ENCODE data around the gene SAC3D1.
A peak's percentile ranks its signal among the peaks of the same experiment; 100 is the strongest.

Gene SAC3D1

GRCh38 chr11:65059959-65060824, 19.2 kb downstream of the SAC3D1 start:
- DNase-seq (ENCODE audit: low read depth in 2 of 2), result no peak

GRCh38 chr11:65060913-65061408, 20.0 kb downstream of the SAC3D1 start:
- no peak for DNase-seq (ENCODE audit: low read depth in 2 of 2)

GRCh38 chr11:65063532-65063931, 22.5 kb downstream of the SAC3D1 start:
- DNase-seq (ENCODE audit: low read depth in 2 of 2), result no peak

- no peak for DNase-seq (ENCODE audit: low read depth in 2 of 2)
These were observed 23.8 kb downstream of the SAC3D1 start for GRCh38 chr11:65064847-65065240.

- no peak for DNase-seq (ENCODE audit: low read depth in 2 of 2)
These were observed 24.8 kb downstream of the SAC3D1 start for GRCh38 chr11:65065851-65066250.

GRCh38 chr11:65066315-65066714, 25.3 kb downstream of the SAC3D1 start:
- no peak for DNase-seq (ENCODE audit: low read depth in 2 of 2)

GRCh38 chr11:65066805-65067291, 25.8 kb downstream of the SAC3D1 start:
- no peak for DNase-seq (ENCODE audit: low read depth in 2 of 2)

- no peak for DNase-seq (ENCODE audit: low read depth in 2 of 2)
These were observed 26.4 kb downstream of the SAC3D1 start for GRCh38 chr11:65067446-65067845.

- DNase-seq (ENCODE audit: low read depth in 2 of 2), result no peak
These were observed 28.2 kb downstream of the SAC3D1 start for GRCh38 chr11:65069217-65069616.

GRCh38 chr11:65071907-65072630, 31.1 kb downstream of the SAC3D1 start:
- no peak for DNase-seq (ENCODE audit: low read depth in 2 of 2)

GRCh38 chr11:65072631-65072966, 31.6 kb downstream of the SAC3D1 start:
- DNase-seq (ENCODE audit: low read depth in 2 of 2), result no peak

- DNase-seq (ENCODE audit: low read depth in 2 of 2), result no peak
These were observed 36.4 kb downstream of the SAC3D1 start for GRCh38 chr11:65077451-65077850.

GRCh38 chr11:65078151-65078550, 37.1 kb downstream of the SAC3D1 start:
- DNase-seq (ENCODE audit: low read depth in 2 of 2), result no peak

GRCh38 chr11:65078786-65079342, 37.9 kb downstream of the SAC3D1 start:
- no peak for DNase-seq (ENCODE audit: low read depth in 2 of 2)

- no peak for DNase-seq (ENCODE audit: low read depth in 2 of 2)
These were observed 42.3 kb downstream of the SAC3D1 start for GRCh38 chr11:65083134-65083833.

- peak; percentile 91 to 92 for DNase-seq (ENCODE audit: low read depth in 2 of 2)
These were observed 43.0 kb downstream of the SAC3D1 start, which contains the start of the genes CDCA5 and ZFPL1 for GRCh38 chr11:65083834-65084597. Gene CDCA5, minus strand, starts transcription at chr11:65084040. Its CDS starts 62 bp downstream, at chr11:65083978. Gene ZFPL1, plus strand, starts transcription at chr11:65084222. Its CDS starts 477 bp downstream, at chr11:65084699.

- no peak for DNase-seq (ENCODE audit: low read depth in 2 of 2)
These were observed 43.8 kb downstream of the SAC3D1 start for GRCh38 chr11:65084598-65085375.

- no peak for DNase-seq (ENCODE audit: low read depth in 2 of 2)
These were observed 44.4 kb downstream of the SAC3D1 start for GRCh38 chr11:65085446-65085845.

GRCh38 chr11:65086809-65087208, 45.8 kb downstream of the SAC3D1 start:
- DNase-seq (ENCODE audit: low read depth in 2 of 2), result no peak

- no peak for DNase-seq (ENCODE audit: low read depth in 2 of 2)
These were observed 46.2 kb downstream of the SAC3D1 start for GRCh38 chr11:65087216-65087615.
